ENCODE results near the gene CDH22.

GRCh38 chr20:46330831-46331371, 22.6 kb upstream of the CDH22 start:
- TF ChIP-seq CTCF (IDR thresholded peaks at IDR 0.05), result no peak
- TF ChIP-seq POLR2A (IDR thresholded peaks at IDR 0.05), result no peak
- TF ChIP-seq POLR2AphosphoS5 (IDR thresholded peaks at IDR 0.05), result no peak
